Subcutaneous abdominal adipose tissue (tissue), 5 donors: ENCODE data around the gene CORO2B.

Source experiments
- H3K27ac ChIP-seq: one replicate; pipeline ENCODE4 v1.7.0; 2013; ENCODE audit warnings: low read depth, mild to moderate bottlenecking, inconsistent platforms, low read length, moderate library complexity
- H3K27me3 ChIP-seq, 5 donors: one replicate each; pipeline ENCODE4 v1.7.0; 2013; ENCODE audit warnings: low read length in 5 of 5, inconsistent platforms in 1 of 5; ENCODE audit not compliant: control insufficient read depth in 5 of 5, insufficient read depth in 4 of 5
- H3K36me3 ChIP-seq, 5 donors: one replicate each; pipeline ENCODE4 v1.7.0; 2013; ENCODE audit warnings: low read length in 5 of 5; ENCODE audit not compliant: control insufficient read depth in 5 of 5, insufficient read depth in 5 of 5
- H3K4me1 ChIP-seq, 5 donors: one replicate each; pipeline ENCODE4 v1.7.0; 2013; ENCODE audit warnings: low read length in 5 of 5, mild to moderate bottlenecking in 3 of 5, moderate library complexity in 1 of 5; ENCODE audit not compliant: control insufficient read depth in 5 of 5, insufficient read depth in 5 of 5
- H3K4me3 ChIP-seq, 5 donors: one replicate each; pipeline ENCODE4 v1.7.0; 2013; ENCODE audit warnings: low read length in 5 of 5, low read depth in 1 of 5
- H3K9ac ChIP-seq, 5 donors: one replicate each; pipeline ENCODE4 v1.7.0; 2013; ENCODE audit warnings: low read length in 5 of 5, mild to moderate bottlenecking in 4 of 5, moderate library complexity in 3 of 5
- H3K9me3 ChIP-seq, 5 donors: one replicate each; pipeline ENCODE4 v1.7.0; 2013; ENCODE audit warnings: low read length in 5 of 5; ENCODE audit not compliant: control insufficient read depth in 5 of 5
- donor health status: healthy.
- donor health status: healthy.
- donor health status: healthy.
- donor health status: healthy.
- donor health status: healthy.

Gene CORO2B

DNA sequence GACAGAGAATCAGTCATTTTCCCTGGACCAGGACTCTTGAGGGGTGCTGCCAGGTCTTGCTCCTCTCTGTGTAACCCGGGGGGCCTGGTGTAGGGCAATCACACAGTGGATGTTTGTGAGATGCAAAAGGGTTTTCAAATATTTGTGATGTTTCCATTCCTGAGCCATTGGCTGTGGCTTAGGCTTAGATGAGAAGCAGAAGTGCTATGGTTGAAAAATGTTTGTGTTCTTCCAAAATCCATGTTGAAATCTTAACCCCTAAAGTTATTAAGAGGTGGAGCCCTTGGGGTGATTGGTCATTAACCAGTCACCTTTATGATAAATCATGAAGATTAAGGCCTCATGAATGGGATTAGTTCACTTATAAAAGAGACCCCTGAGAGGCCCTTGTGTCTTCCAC, 36.5 kb downstream of the CORO2B start:
- H3K27me3 ChIP-seq, result no peaks in the 10 kb centered on the region
- H3K4me1 ChIP-seq, result peaks cover 12 to 43% (median 42%) of the 10 kb centered on the region in 5 donors
- no peaks in the 10 kb centered on the region for H3K36me3 ChIP-seq
- peak overlapping the region in 1 of 5 donors; percentile 3 for H3K9ac ChIP-seq
- H3K27ac ChIP-seq, result peak overlapping the region; percentile 57
- H3K4me3 ChIP-seq, result no peak overlapping the region
- H3K9me3 ChIP-seq, result no peaks in the 10 kb centered on the region

DNA sequence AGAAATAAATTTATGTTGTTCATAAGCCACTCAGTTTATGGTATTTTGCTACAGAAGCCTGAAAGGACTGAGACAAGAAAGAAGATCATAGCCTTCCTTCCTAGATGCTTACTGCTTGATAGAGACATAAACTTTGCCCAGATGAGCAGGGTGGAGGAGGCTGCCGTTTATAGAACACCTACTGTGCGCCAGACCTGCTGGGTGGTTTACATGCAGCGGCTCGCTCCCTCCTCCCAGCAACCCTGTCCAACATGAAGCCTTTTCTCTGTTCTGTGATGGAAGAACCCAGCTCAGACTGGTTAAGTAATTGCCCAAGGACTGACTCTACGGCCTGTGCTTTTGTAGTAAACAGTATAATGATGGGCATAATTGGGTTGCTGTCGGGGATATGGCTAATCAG, 37.0 kb downstream of the CORO2B start:
- Histone ChIP-seq H3K9me3 (no peaks in the 10 kb centered on the region), H3K27ac (no peak overlapping the region), H3K36me3 (no peaks in the 10 kb centered on the region), H3K9ac (no peak overlapping the region), H3K4me1 (peaks cover 11 to 48% (median 45%) of the 10 kb centered on the region in 5 donors), H3K4me3 (no peak overlapping the region), H3K27me3 (no peaks in the 10 kb centered on the region)

DNA sequence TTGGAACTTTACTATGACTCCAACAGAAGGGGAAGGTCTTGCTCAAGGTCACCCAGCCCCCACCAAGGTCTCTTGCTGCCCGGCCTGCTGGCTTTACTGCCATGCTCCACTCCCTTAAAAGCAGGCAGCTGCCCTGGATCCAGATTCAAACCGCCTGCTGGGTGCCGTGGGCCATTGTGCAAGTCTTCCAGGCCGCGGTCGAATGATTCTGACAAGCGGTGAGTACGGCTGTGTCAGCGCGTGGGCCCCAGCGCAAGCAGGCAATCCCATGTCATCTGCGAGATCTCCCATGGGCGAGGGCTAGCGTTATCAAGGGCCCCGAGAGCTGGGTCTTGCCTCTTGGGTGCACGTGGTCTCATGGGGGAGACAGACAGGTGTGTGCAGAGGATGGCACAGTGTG, 37.6 kb downstream of the CORO2B start:
- no peak overlapping the region for H3K27ac ChIP-seq
- no peak overlapping the region for H3K4me3 ChIP-seq
- H3K4me1 ChIP-seq, result peaks cover 16 to 54% (median 51%) of the 10 kb centered on the region in 5 donors

DNA sequence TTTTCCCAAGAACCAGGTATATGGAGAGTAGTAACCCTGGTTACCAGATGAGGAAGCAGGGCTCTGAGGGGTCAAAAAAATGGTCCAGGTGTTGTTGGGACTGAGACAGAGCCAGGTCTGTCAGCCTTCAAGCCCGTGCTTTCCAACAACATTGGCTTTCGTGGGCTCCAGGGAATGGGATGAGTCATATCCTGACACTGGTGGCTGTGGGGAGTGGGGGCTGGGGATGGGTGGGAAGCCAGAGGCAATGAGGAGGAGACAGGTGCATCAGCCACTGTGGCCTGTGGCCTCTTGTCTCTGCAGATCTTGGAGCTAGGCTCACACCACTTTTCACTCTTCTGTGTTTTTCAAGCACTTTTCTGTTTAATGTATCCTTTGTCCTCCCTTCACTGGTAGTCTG, 38.2 kb downstream of the CORO2B start:
- Histone ChIP-seq H3K9me3 (no peaks in the 10 kb centered on the region), H3K4me1 (peaks cover 17 to 58% (median 57%) of the 10 kb centered on the region in 5 donors), H3K4me3 (no peak overlapping the region), H3K36me3 (no peaks in the 10 kb centered on the region), H3K9ac (no peak overlapping the region), H3K27me3 (no peaks in the 10 kb centered on the region), H3K27ac (no peak overlapping the region)

More for the DNA sequence above, 37.6 kb downstream of the CORO2B start:
- no peaks in the 10 kb centered on the region for H3K36me3 ChIP-seq
- H3K27me3 ChIP-seq, result no peaks in the 10 kb centered on the region
- no peaks in the 10 kb centered on the region for H3K9me3 ChIP-seq
- no peak overlapping the region for H3K9ac ChIP-seq

DNA sequence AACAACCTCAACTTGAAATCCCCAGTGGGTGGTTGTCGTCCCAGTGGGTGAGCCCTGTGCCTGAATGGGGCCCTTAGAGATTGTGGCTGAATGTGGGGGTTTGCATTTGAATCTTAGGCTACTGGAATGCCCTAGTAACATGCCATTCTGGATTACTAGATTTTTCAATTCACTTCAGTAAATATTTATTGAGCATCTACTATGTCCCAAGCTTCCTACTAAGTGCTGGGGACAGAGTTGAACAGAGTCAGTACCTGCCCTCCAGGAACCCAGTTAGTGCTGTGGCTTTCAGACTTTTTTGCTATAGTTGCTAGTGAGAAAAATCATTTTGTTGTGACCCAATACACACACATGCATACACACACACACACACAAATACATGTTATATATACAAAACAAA, 39.0 kb downstream of the CORO2B start:
- no peaks in the 10 kb centered on the region for H3K36me3 ChIP-seq
- H3K27me3 ChIP-seq, result no peaks in the 10 kb centered on the region
- no peaks in the 10 kb centered on the region for H3K9me3 ChIP-seq
- peaks cover 19 to 61% (median 57%) of the 10 kb centered on the region in 5 donors for H3K4me1 ChIP-seq
- H3K4me3 ChIP-seq, result no peak overlapping the region
- no peak overlapping the region for H3K9ac ChIP-seq
- peak overlapping the region; percentile 71 for H3K27ac ChIP-seq

DNA sequence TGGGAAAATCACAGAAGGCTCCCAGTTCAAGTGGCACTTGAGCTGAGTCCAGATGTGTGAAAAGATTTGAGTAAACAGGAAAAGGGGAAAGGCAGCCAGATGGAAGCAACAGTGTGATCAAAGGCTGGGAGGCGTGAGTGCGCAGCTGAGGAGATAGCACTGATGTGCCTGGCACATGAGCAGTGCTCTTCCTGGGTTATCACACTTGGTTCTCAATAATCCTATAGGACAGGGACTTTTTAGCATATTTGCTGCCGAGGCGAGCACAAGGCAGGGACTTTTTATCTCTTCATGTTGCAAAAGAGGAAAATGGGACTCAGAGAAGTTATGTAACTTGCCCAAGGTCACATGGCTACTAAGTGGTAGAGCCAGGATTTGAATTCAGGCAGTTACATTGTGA, 39.6 kb downstream of the CORO2B start:
- no peaks in the 10 kb centered on the region for H3K36me3 ChIP-seq
- no peaks in the 10 kb centered on the region for H3K27me3 ChIP-seq
- peak overlapping the region in 1 of 5 donors; percentile 31 for H3K4me3 ChIP-seq
- H3K4me1 ChIP-seq, result peaks cover 19 to 65% (median 57%) of the 10 kb centered on the region in 5 donors
- H3K9me3 ChIP-seq, result no peaks in the 10 kb centered on the region
- H3K9ac ChIP-seq, result peak overlapping the region in 1 of 5 donors; percentile 36
- peak overlapping the region; percentile 71 for H3K27ac ChIP-seq

DNA sequence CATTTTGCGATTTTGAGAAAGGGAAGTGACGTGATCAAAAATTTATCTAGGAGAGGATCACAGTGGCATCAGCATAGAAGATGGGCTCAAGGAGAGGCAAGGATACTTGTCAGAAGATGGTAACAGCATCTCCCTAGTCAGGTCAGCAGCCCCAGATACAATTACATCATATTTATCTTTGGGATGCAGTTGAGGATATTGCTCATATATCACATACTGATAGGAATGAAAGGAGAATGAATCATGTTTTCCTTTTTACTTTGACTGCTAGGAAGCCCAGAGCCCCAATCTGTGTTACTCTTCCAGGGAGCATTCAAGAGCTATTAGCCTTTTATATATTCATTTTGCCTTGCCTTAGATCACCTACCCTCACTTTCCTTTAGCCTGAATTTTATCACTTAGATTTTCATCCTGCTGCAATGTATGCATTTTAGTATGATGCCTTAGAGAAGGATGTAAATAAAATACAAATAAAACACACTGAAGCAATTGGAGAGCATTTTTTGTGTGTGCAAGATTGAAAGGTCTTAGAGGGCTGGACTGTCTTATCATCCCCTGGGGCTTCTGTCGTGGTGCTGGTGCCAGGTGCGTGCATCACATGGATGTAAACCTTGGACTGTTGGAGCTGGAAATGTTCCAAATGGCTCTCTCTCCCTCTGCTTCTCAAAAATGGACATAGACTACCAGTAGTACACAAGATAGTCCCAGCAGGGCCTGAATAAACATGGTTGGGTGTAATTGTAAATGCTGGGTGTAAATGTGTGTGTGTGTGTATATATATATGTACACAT, 40.3 kb downstream of the CORO2B start:
- Histone ChIP-seq H3K9ac (peak overlapping the region in 1 of 5 donors; percentile 20), H3K9me3 (no peaks in the 10 kb centered on the region), H3K36me3 (no peaks in the 10 kb centered on the region), H3K27me3 (no peaks in the 10 kb centered on the region), H3K4me3 (no peak overlapping the region), H3K4me1 (peaks cover 18 to 64% (median 51%) of the 10 kb centered on the region in 5 donors), H3K27ac (peak overlapping the region; percentile 71)

DNA sequence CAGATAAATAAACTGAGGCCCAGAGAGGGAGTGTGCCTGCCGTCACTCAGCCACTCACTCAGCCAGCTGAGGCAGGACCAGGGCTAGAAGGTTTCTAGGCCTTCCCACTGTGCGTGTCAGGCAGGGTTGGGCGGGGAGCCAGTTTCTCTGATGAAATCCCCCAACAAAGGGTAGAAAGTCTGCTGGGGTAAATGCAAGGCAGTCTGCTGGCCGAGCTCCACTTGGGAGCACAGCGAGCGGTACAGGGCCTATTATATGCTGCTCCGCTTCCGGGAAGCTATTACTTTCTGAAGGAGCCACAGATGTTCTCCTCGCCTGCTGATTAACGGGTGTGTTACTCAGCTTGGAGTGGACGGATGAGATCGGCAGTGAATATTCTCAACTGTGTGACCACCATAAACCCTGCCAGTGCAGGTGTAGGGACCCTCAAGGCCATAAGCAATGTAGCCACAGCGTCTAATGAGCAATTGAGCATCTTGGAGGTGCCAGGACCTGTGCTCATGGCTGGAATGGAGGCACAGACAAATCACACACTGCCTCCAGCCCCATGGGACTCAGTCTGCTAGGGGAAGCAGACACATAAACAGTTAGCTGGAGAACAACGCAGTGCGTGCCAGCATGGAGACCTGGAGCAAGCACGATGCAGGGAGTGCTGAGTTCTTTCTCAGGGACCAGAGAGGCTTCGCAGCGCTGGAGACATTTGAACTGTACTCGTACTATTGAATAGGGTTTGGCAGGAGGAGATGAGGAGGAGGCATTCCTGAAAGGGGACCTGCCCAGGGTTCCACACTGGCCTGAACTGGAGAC, 42.1 kb downstream of the CORO2B start:
- peak overlapping the region in 2 of 5 donors; percentile 42 to 49 for H3K9ac ChIP-seq

DNA sequence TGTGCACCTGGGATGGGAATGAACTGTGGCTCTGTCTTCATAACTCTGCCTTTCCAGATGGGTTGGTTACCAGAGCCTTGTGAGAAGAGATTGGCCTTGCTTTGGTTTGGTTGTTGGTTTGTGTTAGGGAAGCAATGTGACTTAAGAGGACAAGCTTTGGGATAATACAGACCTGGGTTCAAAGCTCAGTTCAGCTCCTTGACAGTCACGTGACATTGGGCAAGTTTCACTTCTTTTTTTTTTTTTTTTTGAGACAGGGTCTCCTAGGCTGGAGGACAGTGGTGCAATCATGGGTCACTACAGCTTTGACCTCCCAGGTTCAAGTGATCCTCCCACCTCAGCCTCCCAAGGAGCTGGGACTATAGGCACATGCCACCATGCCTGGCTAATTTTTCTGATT, 42.7 kb downstream of the CORO2B start:
- Histone ChIP-seq H3K9me3 (no peaks in the 10 kb centered on the region), H3K4me3 (peak overlapping the region in 1 of 5 donors; percentile 51), H3K27ac (peak overlapping the region; percentile 68), H3K36me3 (no peaks in the 10 kb centered on the region), H3K4me1 (peaks cover 13 to 53% (median 38%) of the 10 kb centered on the region in 5 donors), H3K9ac (peak overlapping the region in 1 of 5 donors; percentile 22), H3K27me3 (no peaks in the 10 kb centered on the region)

More for the DNA sequence above, 42.1 kb downstream of the CORO2B start:
- H3K9me3 ChIP-seq, result no peaks in the 10 kb centered on the region
- peak overlapping the region; percentile 68 for H3K27ac ChIP-seq
- H3K27me3 ChIP-seq, result no peaks in the 10 kb centered on the region
- H3K36me3 ChIP-seq, result no peaks in the 10 kb centered on the region
- H3K4me3 ChIP-seq, result peak overlapping the region in 4 of 5 donors; percentile 22 to 51 (median 32)
- peaks cover 13 to 53% (median 39%) of the 10 kb centered on the region in 5 donors for H3K4me1 ChIP-seq
